DOHH2 (cell line): ENCODE measurements around the gene CYBRD1.

ENCODE experiments used
- H3F3A ChIP-seq: fragments of 200-600 bp; sonication (generic), shearing (Covaris generic); 2 replicates; pipeline ENCODE4 v1.6.0; 2016; ENCODE audit warnings: antibody characterized with exemption, mild to moderate bottlenecking; ENCODE audit not compliant: control insufficient read depth, insufficient read depth
- H3K27ac ChIP-seq: fragments of 200-600 bp; sonication (generic); 2 replicates; pipeline ENCODE4 v1.5.1; 2014; ENCODE audit warnings: low read depth, mild to moderate bottlenecking, low read length, moderate library complexity
- H3K27me3 ChIP-seq: fragments of 200-600 bp; sonication (generic); 2 replicates; pipeline ENCODE4 v1.6.1; 2014; ENCODE audit warnings: mild to moderate bottlenecking, low read length, mixed read lengths; ENCODE audit not compliant: control insufficient read depth
- H3K36me3 ChIP-seq: fragments of 200-600 bp; sonication (generic); 2 replicates; pipeline ENCODE4 v1.6.1; 2014; ENCODE audit warnings: mild to moderate bottlenecking, low read length, moderate library complexity, mixed read lengths; ENCODE audit not compliant: control insufficient read depth
- H3K4me1 ChIP-seq: fragments of 200-600 bp; sonication (generic); 2 replicates; pipeline ENCODE4 v1.6.1; 2014; ENCODE audit warnings: mild to moderate bottlenecking, low read length, mixed read lengths; ENCODE audit not compliant: control insufficient read depth
- H3K4me2 ChIP-seq: fragments of 200-600 bp; sonication (generic); 2 replicates; pipeline ENCODE4 v1.6.0; 2014; ENCODE audit warnings: mild to moderate bottlenecking, low read length, moderate library complexity
- H3K4me3 ChIP-seq: fragments of 200-600 bp; sonication (generic); 2 replicates; pipeline ENCODE4 v1.5.1; 2014; ENCODE audit warnings: mild to moderate bottlenecking, low read length, mixed read lengths
- H3K79me2 ChIP-seq: fragments of 200-600 bp; sonication (generic); 2 replicates; pipeline ENCODE4 v1.6.1; 2014; ENCODE audit warnings: mild to moderate bottlenecking, low read length, mixed read lengths; ENCODE audit not compliant: control insufficient read depth
- H3K9me2 ChIP-seq: fragments of 200-600 bp; sonication (generic); replicated peaks from 2 replicates; pipeline ENCODE4 v1.6.1; 2014; ENCODE audit warnings: mild to moderate bottlenecking, low read length, mixed read lengths; ENCODE audit not compliant: control insufficient read depth
- H3K9me3 ChIP-seq: fragments of 200-600 bp; sonication (generic); 2 replicates; pipeline ENCODE4 v1.6.1; 2014; ENCODE audit warnings: antibody characterized with exemption, low read length, mixed read lengths; ENCODE audit not compliant: control insufficient read depth, insufficient read depth
- H4K20me1 ChIP-seq: fragments of 200-600 bp; sonication (generic); 2 replicates; pipeline ENCODE4 v1.6.0; 2014; ENCODE audit warnings: low read depth, mild to moderate bottlenecking, antibody characterized with exemption, low read length, moderate library complexity; ENCODE audit not compliant: control insufficient read depth, insufficient read depth
- CTCF ChIP-seq: fragments of 200-600 bp; sonication (generic); IDR thresholded peaks from one replicate; pipeline ENCODE4 v1.5.1; 2014; ENCODE audit warnings: antibody characterized with exemption, mild to moderate bottlenecking, low read depth, low read length; ENCODE audit not compliant: poor library complexity, severe bottlenecking
- EZH2phosphoT487 ChIP-seq: fragments of 200-600 bp; sonication (generic); IDR thresholded peaks from 2 replicates; pipeline ENCODE4 v1.6.1; 2017; ENCODE audit warnings: borderline replicate concordance, mild to moderate bottlenecking, antibody characterized with exemption, low read length, moderate library complexity, mixed read lengths

CYBRD1 gene

GRCh38 chr2:171554991-171555615 is 32.8 kb downstream of the CYBRD1 start:
- Histone ChIP-seq H3F3A (no peaks in the 10 kb centered on the region), H3K4me3 (no peak overlapping the region), H3K9me3 (no peaks in the 10 kb centered on the region), H3K4me2 (no peak overlapping the region), H3K4me1 (no peaks in the 10 kb centered on the region), H3K27ac (no peak overlapping the region), H3K36me3 (no peaks in the 10 kb centered on the region), H4K20me1 (no peaks in the 10 kb centered on the region), H3K27me3 (peaks cover 19% of the 10 kb centered on the region), H3K9me2 (no peaks in the 10 kb centered on the region), H3K79me2 (no peaks in the 10 kb centered on the region)
- TF ChIP-seq CTCF (no peak), EZH2phosphoT487 (no peak)

GRCh38 chr2:171557363-171557762 is 35.1 kb downstream of the CYBRD1 start:
- Histone ChIP-seq H3K9me2 (no peaks in the 10 kb centered on the region), H4K20me1 (no peaks in the 10 kb centered on the region)

GRCh38 chr2:171563301-171563700 is 41.0 kb downstream of the CYBRD1 start:
- H3K4me1 ChIP-seq: no peaks in the 10 kb centered on the region
- H3K27me3 ChIP-seq: no peaks in the 10 kb centered on the region
- H3K27ac ChIP-seq: no peak overlapping the region
- no peak for TF ChIP-seq CTCF
- no peak for TF ChIP-seq EZH2phosphoT487
- no peaks in the 10 kb centered on the region for H3K36me3 ChIP-seq
- no peaks in the 10 kb centered on the region for H3K9me2 ChIP-seq
- H3K79me2 ChIP-seq: no peaks in the 10 kb centered on the region
- H3K4me3 ChIP-seq: no peak overlapping the region
- H3F3A ChIP-seq: no peaks in the 10 kb centered on the region
- H3K4me2 ChIP-seq: no peak overlapping the region
- no peaks in the 10 kb centered on the region for H4K20me1 ChIP-seq
- H3K9me3 ChIP-seq: no peaks in the 10 kb centered on the region

More at GRCh38 chr2:171557363-171557762, 35.1 kb downstream of the CYBRD1 start:
- H3K36me3 ChIP-seq: no peaks in the 10 kb centered on the region
- H3K79me2 ChIP-seq: no peaks in the 10 kb centered on the region
- H3K27me3 ChIP-seq: peaks cover 11% of the 10 kb centered on the region
- no peak for TF ChIP-seq CTCF
- TF ChIP-seq EZH2phosphoT487: no peak
- H3K27ac ChIP-seq: no peak overlapping the region
- H3K4me1 ChIP-seq: no peaks in the 10 kb centered on the region
- H3F3A ChIP-seq: no peaks in the 10 kb centered on the region
- no peak overlapping the region for H3K4me3 ChIP-seq
- H3K9me3 ChIP-seq: no peaks in the 10 kb centered on the region
- H3K4me2 ChIP-seq: no peak overlapping the region
